ENCODE data around the gene ERAS.

DNA sequence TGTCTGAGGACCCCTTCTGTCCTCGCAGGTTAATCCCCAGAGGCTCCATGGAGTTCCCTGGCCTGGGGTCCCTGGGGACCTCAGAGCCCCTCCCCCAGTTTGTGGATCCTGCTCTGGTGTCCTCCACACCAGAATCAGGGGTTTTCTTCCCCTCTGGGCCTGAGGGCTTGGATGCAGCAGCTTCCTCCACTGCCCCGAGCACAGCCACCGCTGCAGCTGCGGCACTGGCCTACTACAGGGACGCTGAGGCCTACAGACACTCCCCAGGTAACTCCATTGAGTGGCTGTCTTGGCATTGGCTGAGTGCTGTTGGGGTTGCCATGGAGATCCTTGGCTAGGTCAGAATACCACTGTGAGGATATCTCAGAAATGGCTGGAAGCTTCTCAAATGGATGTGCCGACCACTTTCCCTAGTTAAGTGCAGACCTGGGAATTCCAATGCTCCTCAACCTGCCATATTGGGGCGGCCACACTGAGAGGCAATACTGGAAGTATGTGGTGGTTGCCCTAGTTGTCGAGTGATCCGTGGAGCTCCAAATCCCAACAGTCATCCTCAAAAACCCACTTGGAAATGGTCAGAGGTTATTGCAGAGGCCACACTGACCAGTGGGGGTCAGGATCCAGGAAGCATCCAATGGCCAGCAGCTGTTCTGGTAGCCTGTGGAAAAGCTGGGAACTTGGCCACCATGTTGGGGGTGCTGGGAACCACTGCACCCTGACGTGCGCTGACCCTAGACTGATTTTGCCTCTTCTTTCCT, 35.1 kb upstream of the ERAS start:
- TF ChIP-seq, protein P1, sequence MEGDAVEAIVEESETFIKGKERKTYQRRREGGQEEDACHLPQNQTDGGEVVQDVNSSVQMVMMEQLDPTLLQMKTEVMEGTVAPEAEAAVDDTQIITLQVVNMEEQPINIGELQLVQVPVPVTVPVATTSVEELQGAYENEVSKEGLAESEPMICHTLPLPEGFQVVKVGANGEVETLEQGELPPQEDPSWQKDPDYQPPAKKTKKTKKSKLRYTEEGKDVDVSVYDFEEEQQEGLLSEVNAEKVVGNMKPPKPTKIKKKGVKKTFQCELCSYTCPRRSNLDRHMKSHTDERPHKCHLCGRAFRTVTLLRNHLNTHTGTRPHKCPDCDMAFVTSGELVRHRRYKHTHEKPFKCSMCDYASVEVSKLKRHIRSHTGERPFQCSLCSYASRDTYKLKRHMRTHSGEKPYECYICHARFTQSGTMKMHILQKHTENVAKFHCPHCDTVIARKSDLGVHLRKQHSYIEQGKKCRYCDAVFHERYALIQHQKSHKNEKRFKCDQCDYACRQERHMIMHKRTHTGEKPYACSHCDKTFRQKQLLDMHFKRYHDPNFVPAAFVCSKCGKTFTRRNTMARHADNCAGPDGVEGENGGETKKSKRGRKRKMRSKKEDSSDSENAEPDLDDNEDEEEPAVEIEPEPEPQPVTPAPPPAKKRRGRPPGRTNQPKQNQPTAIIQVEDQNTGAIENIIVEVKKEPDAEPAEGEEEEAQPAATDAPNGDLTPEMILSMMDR (conservative IDR thresholded peaks at IDR 0.05; ENCODE audit: low read length), result no peak
- no peak for TF ChIP-seq EZH2phosphoT487 (IDR thresholded peaks at IDR 0.05; ENCODE audit: borderline replicate concordance)

Measured in Loucy (cell line).